ENCODE results near the gene OLFM2. TPM values are rescaled to one million over a fixed set of nuclear protein-coding genes. Genes with fewer than 3 reads are reported as not detected.

OLFM2 gene
- total RNA-seq, 1 experiment from 2014 or later, result 19.9 TPM

DNA sequence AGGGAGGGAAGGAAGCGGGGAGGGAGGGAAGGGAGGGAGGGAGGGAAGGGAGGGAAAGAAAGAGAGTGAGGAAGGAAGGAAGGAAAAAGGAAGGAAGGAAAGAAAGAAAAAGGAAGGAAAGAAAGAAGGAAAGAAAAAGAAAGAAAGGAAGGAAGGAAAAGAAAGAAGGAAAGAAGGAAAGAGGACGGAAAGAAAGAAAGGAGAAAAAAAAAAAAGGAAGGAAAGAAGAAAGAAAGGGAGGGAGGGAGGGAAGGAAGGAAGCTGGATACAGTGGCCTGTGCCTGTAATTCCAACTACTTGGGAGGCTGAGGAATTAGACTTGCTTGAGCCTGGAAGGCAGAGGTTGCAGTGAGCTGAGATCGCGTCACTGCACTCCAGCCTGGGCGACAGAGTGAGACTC is 35.3 kb downstream of the OLFM2 start:
- intact Hi-C loops (cut with micrococcal nuclease), result no loop called here
- Histone ChIP-seq H2AFZ (ENCODE audit: low read depth, low read length, poor library complexity, severe bottlenecking) (no peak overlapping the region), H3K27ac (ENCODE audit: low read depth, low read length) (no peak overlapping the region), H3K4me2 (ENCODE audit: low read length) (no peak overlapping the region), H3K4me3 (replicated peaks in 1 of 2; ENCODE audit: low read depth in 1 of 2, low read length in 2 of 2) (no peak overlapping the region), H3K4me1 (ENCODE audit: control insufficient read depth in 1 of 2, insufficient read depth in 2 of 2, low read length in 2 of 2) (no peaks in the 10 kb centered on the region), H4K20me1 (ENCODE audit: insufficient read depth) (no peaks in the 10 kb centered on the region), H3K9ac (ENCODE audit: low read length) (no peak overlapping the region), H3K36me3 (ENCODE audit: control insufficient read depth in 1 of 2, insufficient read depth in 2 of 2, low read length in 2 of 2) (no peaks in the 10 kb centered on the region), H3K9me2 (ENCODE audit: insufficient read depth) (no peaks in the 10 kb centered on the region), H3K79me2 (ENCODE audit: insufficient read depth, low read length) (no peaks in the 10 kb centered on the region), H3K9me3 (ENCODE audit: control insufficient read depth in 1 of 2, insufficient read depth in 1 of 2, low read depth in 1 of 2, low read length in 2 of 2) (no peaks in the 10 kb centered on the region), H3K27me3 (ENCODE audit: insufficient read depth, low read length) (no peaks in the 10 kb centered on the region)
- ChIA-PET RAD21 (ENCODE audit: low non-redundant PET in 1 of 2, low total read pairs in 2 of 2, uncharacterized antibody in 2 of 2, unreplicated experiment in 2 of 2) (no interaction called here), CTCF (no interaction called here), POLR2A (no interaction called here)
- no TSS peak for BruUV-seq (replicated peaks)
- DNase-seq (ENCODE audit: low read depth, low spot score) (no peak), ATAC-seq (no peak)
- TF ChIP-seq ELF1 (IDR thresholded peaks at IDR 0.05; ENCODE audit: borderline replicate concordance, low read depth), result no peak
- no peak for TF ChIP-seq JUND (IDR thresholded peaks at IDR 0.05)
- TF ChIP-seq CEBPB (IDR thresholded peaks at IDR 0.05; ENCODE audit: low read depth), result no peak
- TF ChIP-seq ZNF274 (IDR thresholded peaks at IDR 0.05; ENCODE audit: low read depth, low read length), result no peak

DNA sequence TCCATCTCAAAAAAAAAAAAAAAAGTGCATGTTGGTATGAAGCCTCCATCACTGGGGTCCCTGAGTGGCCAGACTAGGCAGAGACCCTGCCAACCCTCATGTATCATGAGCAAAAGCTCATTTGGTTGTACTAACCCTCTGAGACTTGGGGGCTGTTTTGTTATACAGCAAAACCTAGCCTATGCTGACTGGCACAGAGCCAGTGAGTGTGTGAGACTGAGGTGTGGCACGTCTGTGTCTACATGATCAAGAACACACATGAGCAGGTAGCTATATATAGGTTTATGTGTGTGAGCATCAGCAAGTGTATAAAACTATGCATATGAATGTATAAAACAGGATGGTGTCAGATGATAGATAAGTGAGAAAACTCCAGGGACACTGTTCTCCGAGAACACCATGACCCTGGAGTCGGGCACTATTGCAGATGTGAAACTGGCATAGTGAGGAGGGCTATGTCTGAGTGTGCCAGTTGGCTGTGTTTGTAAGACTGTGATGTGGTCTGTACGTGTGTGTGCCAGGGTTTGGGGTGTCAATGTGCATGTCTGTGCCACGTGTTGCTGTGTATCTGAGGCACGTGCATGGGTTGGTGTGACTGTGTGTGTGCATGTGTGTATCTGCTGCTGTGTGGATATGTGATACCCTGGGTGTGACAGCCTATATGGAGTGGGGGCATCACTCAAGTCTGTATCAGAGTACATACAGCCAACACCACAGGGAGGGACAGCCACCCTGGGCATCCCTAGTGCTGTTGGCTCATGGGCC is 44.5 kb downstream of the OLFM2 start:
- no peak for DNase-seq (ENCODE audit: low read depth, low spot score)
- TF ChIP-seq, protein P1, sequence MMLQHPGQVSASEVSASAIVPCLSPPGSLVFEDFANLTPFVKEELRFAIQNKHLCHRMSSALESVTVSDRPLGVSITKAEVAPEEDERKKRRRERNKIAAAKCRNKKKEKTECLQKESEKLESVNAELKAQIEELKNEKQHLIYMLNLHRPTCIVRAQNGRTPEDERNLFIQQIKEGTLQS (IDR thresholded peaks at IDR 0.05), result no peak
- TF ChIP-seq TCF7L2 (IDR thresholded peaks at IDR 0.05; ENCODE audit: borderline replicate concordance, extremely low read depth, insufficient read depth, insufficient read length) (no peak), CEBPB (IDR thresholded peaks at IDR 0.05; ENCODE audit: low read depth) (no peak), EZH2phosphoT487 (IDR thresholded peaks at IDR 0.05; ENCODE audit: borderline replicate concordance) (no peak)
- Histone ChIP-seq H3K79me2 (ENCODE audit: insufficient read depth, low read length) (no peaks in the 10 kb centered on the region), H3K9ac (ENCODE audit: low read length) (no peak overlapping the region), H3K4me1 (ENCODE audit: control insufficient read depth in 1 of 2, insufficient read depth in 2 of 2, low read length in 2 of 2) (no peaks in the 10 kb centered on the region), H3K4me2 (ENCODE audit: low read length) (no peak overlapping the region), H3K4me3 (replicated peaks in 1 of 2; ENCODE audit: low read depth in 1 of 2, low read length in 2 of 2) (no peak overlapping the region), H3K9me2 (ENCODE audit: insufficient read depth) (no peaks in the 10 kb centered on the region), H2AFZ (ENCODE audit: low read depth, low read length, poor library complexity, severe bottlenecking) (no peak overlapping the region), H4K20me1 (ENCODE audit: insufficient read depth) (no peaks in the 10 kb centered on the region), H3K9me3 (ENCODE audit: control insufficient read depth in 1 of 2, insufficient read depth in 1 of 2, low read depth in 1 of 2, low read length in 2 of 2) (no peaks in the 10 kb centered on the region), H3K27ac (ENCODE audit: low read depth, low read length) (no peak overlapping the region), H3K27me3 (ENCODE audit: insufficient read depth, low read length) (no peaks in the 10 kb centered on the region), H3K36me3 (ENCODE audit: control insufficient read depth in 1 of 2, insufficient read depth in 2 of 2, low read length in 2 of 2) (no peaks in the 10 kb centered on the region)
- intact Hi-C loops (cut with micrococcal nuclease), result no loop called here
- RAD21 ChIA-PET (ENCODE audit: low non-redundant PET in 1 of 2, low total read pairs in 2 of 2, uncharacterized antibody in 2 of 2, unreplicated experiment in 2 of 2), result no interaction called here
- ATAC-seq, result no peak
- no TSS peak for BruUV-seq (replicated peaks)
- POLR2A ChIA-PET, result no interaction called here
- CTCF ChIA-PET, result no interaction called here
